Skin epidermis (tissue), 12 donors: Measurements from ENCODE around the gene NUBPL.
A peak's percentile ranks its signal among the peaks of the same experiment; 100 is the strongest.
"Not testable (repeated sequence)": the region's sequence is repeated elsewhere in the genome, so short reads cannot be mapped to it uniquely, and the experiment has no call there.

Source experiments
- H3K27ac ChIP-seq, 21 experiments: fragments of 200-600 bp; sonication (generic) in 11 of 21; one replicate each; pipeline ENCODE4 v1.5.0; 2020; ENCODE audit warnings: mild to moderate bottlenecking in 3 of 21, inconsistent platforms in 2 of 21, moderate library complexity in 2 of 21
- H3K4me3 ChIP-seq, 7 experiments: fragments of 200-600 bp; sonication (generic) in 2 of 7; one replicate each; pipeline ENCODE4 v1.5.0; 2020; ENCODE audit warnings: inconsistent platforms in 2 of 7, mild to moderate bottlenecking in 2 of 7, moderate library complexity in 1 of 7

The NUBPL gene

GRCh38 chr14:31716208-31716607, 155.0 kb downstream of the NUBPL start:
- Histone ChIP-seq H3K4me3 (no peak overlapping the region), H3K27ac (no peak overlapping the region)

- H3K4me3 ChIP-seq = no peak overlapping the region
- H3K27ac ChIP-seq = peak overlapping the region in 1 of 21 experiments; percentile 2
Observed at GRCh38 chr14:31717294-31718085, 156.3 kb downstream of the NUBPL start.

- H3K27ac ChIP-seq = no peak overlapping the region
- H3K4me3 ChIP-seq = no peak overlapping the region
Observed at GRCh38 chr14:31718585-31718984, 157.4 kb downstream of the NUBPL start.

GRCh38 chr14:31718985-31719384, 157.8 kb downstream of the NUBPL start:
- Histone ChIP-seq H3K4me3 (no peak overlapping the region), H3K27ac (no peak overlapping the region)

- H3K27ac ChIP-seq = no peak overlapping the region
- no peak overlapping the region for H3K4me3 ChIP-seq
Observed at GRCh38 chr14:31726337-31726736, 165.1 kb downstream of the NUBPL start.

- H3K27ac ChIP-seq = no peak overlapping the region
- H3K4me3 ChIP-seq = no peak overlapping the region
Observed at GRCh38 chr14:31727797-31728196, 166.6 kb downstream of the NUBPL start.

GRCh38 chr14:31740688-31741087, 179.5 kb downstream of the NUBPL start:
- no peak overlapping the region for H3K27ac ChIP-seq
- no peak overlapping the region for H3K4me3 ChIP-seq

- H3K27ac ChIP-seq = no peak overlapping the region
- no peak overlapping the region for H3K4me3 ChIP-seq
Observed at GRCh38 chr14:31745741-31746140, 184.5 kb downstream of the NUBPL start.

- no peak overlapping the region for H3K4me3 ChIP-seq
Observed at GRCh38 chr14:31746326-31746725, 185.1 kb downstream of the NUBPL start.

GRCh38 chr14:31749275-31749674, 188.1 kb downstream of the NUBPL start:
- no peak overlapping the region for H3K4me3 ChIP-seq
- no peak overlapping the region for H3K27ac ChIP-seq

More at GRCh38 chr14:31746326-31746725, 185.1 kb downstream of the NUBPL start:
- no peak overlapping the region for H3K27ac ChIP-seq

GRCh38 chr14:31751047-31751446, 189.8 kb downstream of the NUBPL start:
- not testable (repeated sequence) for H3K4me3 ChIP-seq, H3K27ac ChIP-seq

- Histone ChIP-seq H3K27ac (no peak overlapping the region), H3K4me3 (no peak overlapping the region)
Observed at GRCh38 chr14:31752867-31753661, 191.9 kb downstream of the NUBPL start.

GRCh38 chr14:31758941-31759340, 197.7 kb downstream of the NUBPL start:
- H3K4me3 ChIP-seq = no peak overlapping the region
- no peak overlapping the region for H3K27ac ChIP-seq

- Histone ChIP-seq H3K27ac (no peak overlapping the region), H3K4me3 (no peak overlapping the region)
Observed at GRCh38 chr14:31760277-31760676, 199.1 kb downstream of the NUBPL start.

- no peak overlapping the region for H3K27ac ChIP-seq
- no peak overlapping the region for H3K4me3 ChIP-seq
Observed at GRCh38 chr14:31761325-31761724, 200.1 kb downstream of the NUBPL start.

GRCh38 chr14:31763041-31763440, 201.8 kb downstream of the NUBPL start:
- H3K27ac ChIP-seq = no peak overlapping the region
- no peak overlapping the region for H3K4me3 ChIP-seq

- Histone ChIP-seq H3K27ac (no peak overlapping the region), H3K4me3 (no peak overlapping the region)
Observed at GRCh38 chr14:31766315-31766892, 205.2 kb downstream of the NUBPL start.

- no peak overlapping the region for H3K4me3 ChIP-seq
- no peak overlapping the region for H3K27ac ChIP-seq
Observed at GRCh38 chr14:31768355-31768754, 207.2 kb downstream of the NUBPL start.

GRCh38 chr14:31770271-31770670, 209.1 kb downstream of the NUBPL start:
- Histone ChIP-seq H3K27ac (no peak overlapping the region), H3K4me3 (no peak overlapping the region)

GRCh38 chr14:31774567-31774966, 213.4 kb downstream of the NUBPL start:
- no peak overlapping the region for H3K27ac ChIP-seq
- no peak overlapping the region for H3K4me3 ChIP-seq

- Histone ChIP-seq H3K4me3 (no peak overlapping the region), H3K27ac (no peak overlapping the region)
Observed at GRCh38 chr14:31777312-31777711, 216.1 kb downstream of the NUBPL start.
